GM18858 (cell line): ENCODE data around the gene GCSH.

Source experiments
- ATAC-seq: cut with Tn5 transposase; IDR thresholded peaks from one replicate; pipeline ENCODE4 v1.9.1; 2021; ENCODE audit not compliant: unreplicated experiment

GCSH gene

GRCh38 chr16:81105946-81106345 lies 9.8 kb upstream of the GCSH start:
- ATAC-seq, result no peak

GRCh38 chr16:81101702-81102101 lies 5.5 kb upstream of the GCSH start:
- no peak for ATAC-seq

GRCh38 chr16:81099958-81100357 lies 3.8 kb upstream of the GCSH start:
- ATAC-seq, result no peak

- ATAC-seq, result no peak
Measured at GRCh38 chr16:81097230-81097629, 1.0 kb upstream of the GCSH start.

- ATAC-seq, result no peak
Measured at GRCh38 chr16:81096715-81097208, 567 bp upstream of the GCSH start.

- no peak for ATAC-seq
Measured at GRCh38 chr16:81095653-81095952, 592 bp downstream of the GCSH start.

GRCh38 chr16:81094771-81095251 lies 1.4 kb downstream of the GCSH start:
- ATAC-seq, result no peak

- ATAC-seq, result no peak
Measured at GRCh38 chr16:81088836-81089235, 7.4 kb downstream of the GCSH start.

GRCh38 chr16:81081014-81081413 lies 15.2 kb downstream of the GCSH start:
- no peak for ATAC-seq

- no peak for ATAC-seq
Measured at GRCh38 chr16:81080233-81080632, 16.0 kb downstream of the GCSH start.

GRCh38 chr16:81077076-81077940 lies 18.9 kb downstream of the GCSH start, which contains the start of gene C16orf46:
C16orf46 (minus strand) TSS chr16:81077238; CDS start chr16:81063955, 13,283 bp downstream.
- peak; percentile 95 for ATAC-seq

- ATAC-seq, result peak; percentile 49
Measured at GRCh38 chr16:81076566-81077075, 19.6 kb downstream of the GCSH start.

GRCh38 chr16:81073560-81074330 lies 22.4 kb downstream of the GCSH start:
- no peak for ATAC-seq

- ATAC-seq, result no peak
Measured at GRCh38 chr16:81071805-81072204, 24.4 kb downstream of the GCSH start.

- ATAC-seq, result no peak
Measured at GRCh38 chr16:81070979-81071378, 25.2 kb downstream of the GCSH start.

GRCh38 chr16:81069063-81069462 lies 27.1 kb downstream of the GCSH start:
- no peak for ATAC-seq

GRCh38 chr16:81067166-81067565 lies 29.0 kb downstream of the GCSH start:
- ATAC-seq, result no peak

GRCh38 chr16:81066681-81067080 lies 29.5 kb downstream of the GCSH start:
- no peak for ATAC-seq

- no peak for ATAC-seq
Measured at GRCh38 chr16:81061871-81062608, 34.2 kb downstream of the GCSH start.

- no peak for ATAC-seq
Measured at GRCh38 chr16:81061307-81061640, 34.9 kb downstream of the GCSH start.
